NB4 (cell line): ENCODE results near the gene FXYD2.

ENCODE experiments used
- DNase-seq: peaks from one replicate; pipeline ENCODE4 v3.0.0; 2010; ENCODE audit warnings: low read depth
- H3K4me3 ChIP-seq: one replicate; pipeline ENCODE4 v1.5.1; 2011; ENCODE audit warnings: mild to moderate bottlenecking, low read depth, low read length, moderate library complexity
- CTCF ChIP-seq: IDR thresholded peaks from one replicate; pipeline ENCODE4 v1.5.1; 2012; ENCODE audit warnings: low read depth, low read length
- MAX ChIP-seq: IDR thresholded peaks from 2 replicates; pipeline ENCODE4 v1.6.1; 2011; ENCODE audit warnings: low read depth, low read length
- MYC ChIP-seq: IDR thresholded peaks from 2 replicates; pipeline ENCODE4 v1.6.1; 2011; ENCODE audit warnings: low read depth, low read length
- POLR2A ChIP-seq: IDR thresholded peaks from 2 replicates; pipeline ENCODE4 v1.6.1; 2011; ENCODE audit warnings: mild to moderate bottlenecking; ENCODE audit not compliant: insufficient read length; ENCODE audit errors: extremely low read depth

Gene FXYD2

GRCh38 chr11:117823946-117824420 lies 561 bp downstream of the FXYD2 start:
- no peak; the same call in 1 of the 2 replicates for TF ChIP-seq MAX
- no peak for TF ChIP-seq CTCF
- peak; percentile 39; the same call in 1 of the 2 replicates for TF ChIP-seq MYC
- no peak overlapping the region for H3K4me3 ChIP-seq
- DNase-seq, result peak; percentile 85

GRCh38 chr11:117823294-117823945 lies 1.1 kb downstream of the FXYD2 start:
- no peak overlapping the region for H3K4me3 ChIP-seq
- no peak for TF ChIP-seq MYC
- TF ChIP-seq CTCF, result peak; percentile 41
- TF ChIP-seq POLR2A, result no peak
- no peak for TF ChIP-seq MAX
- DNase-seq, result peak; percentile 73

- H3K4me3 ChIP-seq, result no peak overlapping the region
- peak; percentile 63 for DNase-seq
- TF ChIP-seq POLR2A (no peak), CTCF (peak; percentile 86)
Observed at GRCh38 chr11:117822074-117823033, 2.2 kb downstream of the FXYD2 start.

- DNase-seq, result no peak
- no peak overlapping the region for H3K4me3 ChIP-seq
- TF ChIP-seq MAX, result no peak
- no peak for TF ChIP-seq CTCF
- TF ChIP-seq MYC, result no peak
- no peak for TF ChIP-seq POLR2A
Observed at GRCh38 chr11:117821431-117821830, 3.1 kb downstream of the FXYD2 start.

- H3K4me3 ChIP-seq, result no peak overlapping the region
- no peak for DNase-seq
- no peak for TF ChIP-seq POLR2A
- no peak for TF ChIP-seq MAX
- no peak for TF ChIP-seq MYC
- no peak for TF ChIP-seq CTCF
Observed at GRCh38 chr11:117820516-117820915, 4.0 kb downstream of the FXYD2 start.
